Rectal smooth muscle tissue (tissue), 1 donor: ENCODE measurements around the gene DDX51.
"Not testable (repeated sequence)": the region's sequence is repeated elsewhere in the genome, so short reads cannot be mapped to it uniquely, and the experiment has no call there.

Experiments
- H3K27ac ChIP-seq: one replicate; pipeline ENCODE4 v1.7.0; 2013; ENCODE audit warnings: low read depth, low read length, inconsistent platforms
- H3K27me3 ChIP-seq: one replicate; pipeline ENCODE4 v1.7.0; 2013; ENCODE audit warnings: low read length; ENCODE audit not compliant: control insufficient read depth, insufficient read depth
- H3K36me3 ChIP-seq: one replicate; pipeline ENCODE4 v1.7.0; 2013; ENCODE audit warnings: low read length; ENCODE audit not compliant: control insufficient read depth, insufficient read depth
- H3K4me1 ChIP-seq: one replicate; pipeline ENCODE4 v1.7.0; 2013; ENCODE audit warnings: low read length; ENCODE audit not compliant: control insufficient read depth, insufficient read depth
- H3K4me3 ChIP-seq: one replicate; pipeline ENCODE4 v1.7.0; 2013; ENCODE audit warnings: low read length
- H3K9ac ChIP-seq: one replicate; pipeline ENCODE4 v1.7.0; 2013; ENCODE audit warnings: low read length

Gene DDX51

GRCh38 chr12:132152953-132153352, 8.8 kb upstream of the DDX51 start:
- H3K4me1 ChIP-seq: no peaks in the 10 kb centered on the region
- H3K36me3 ChIP-seq: peaks cover 5% of the 10 kb centered on the region

GRCh38 chr12:132152411-132152821, 8.3 kb upstream of the DDX51 start:
- no peaks in the 10 kb centered on the region for H3K36me3 ChIP-seq
- no peaks in the 10 kb centered on the region for H3K4me1 ChIP-seq
- no peak overlapping the region for H3K4me3 ChIP-seq
- H3K27ac ChIP-seq: no peak overlapping the region
- H3K9ac ChIP-seq: no peak overlapping the region
- no peaks in the 10 kb centered on the region for H3K27me3 ChIP-seq

More at GRCh38 chr12:132152953-132153352, 8.8 kb upstream of the DDX51 start:
- no peak overlapping the region for H3K27ac ChIP-seq
- no peak overlapping the region for H3K9ac ChIP-seq
- no peaks in the 10 kb centered on the region for H3K27me3 ChIP-seq
- no peak overlapping the region for H3K4me3 ChIP-seq

- Histone ChIP-seq H3K36me3 (no peaks in the 10 kb centered on the region), H3K4me3 (no peak overlapping the region), H3K27me3 (no peaks in the 10 kb centered on the region), H3K9ac (no peak overlapping the region), H3K27ac (no peak overlapping the region), H3K4me1 (no peaks in the 10 kb centered on the region)
Observed at GRCh38 chr12:132151766-132152410, 7.8 kb upstream of the DDX51 start.

GRCh38 chr12:132151145-132151765, 7.1 kb upstream of the DDX51 start:
- H3K4me1 ChIP-seq: no peaks in the 10 kb centered on the region
- no peak overlapping the region for H3K4me3 ChIP-seq
- no peak overlapping the region for H3K9ac ChIP-seq
- H3K36me3 ChIP-seq: no peaks in the 10 kb centered on the region
- no peaks in the 10 kb centered on the region for H3K27me3 ChIP-seq
- no peak overlapping the region for H3K27ac ChIP-seq

GRCh38 chr12:132150780-132151144, 6.6 kb upstream of the DDX51 start:
- Histone ChIP-seq H3K27ac (no peak overlapping the region), H3K9ac (no peak overlapping the region), H3K4me3 (no peak overlapping the region), H3K27me3 (no peaks in the 10 kb centered on the region), H3K4me1 (no peaks in the 10 kb centered on the region), H3K36me3 (no peaks in the 10 kb centered on the region)

- not testable (repeated sequence) for H3K4me3 ChIP-seq, H3K9ac ChIP-seq, H3K4me1 ChIP-seq, H3K27me3 ChIP-seq, H3K27ac ChIP-seq, H3K36me3 ChIP-seq
Observed at GRCh38 chr12:132149526-132149925, 5.4 kb upstream of the DDX51 start.

GRCh38 chr12:132148368-132149045, 4.4 kb upstream of the DDX51 start:
- Histone ChIP-seq H3K27ac (no peak overlapping the region), H3K4me3 (no peak overlapping the region), H3K36me3 (no peaks in the 10 kb centered on the region), H3K27me3 (no peaks in the 10 kb centered on the region), H3K9ac (no peak overlapping the region), H3K4me1 (peaks cover 5% of the 10 kb centered on the region)

GRCh38 chr12:132147423-132148367, 3.6 kb upstream of the DDX51 start:
- Histone ChIP-seq H3K27ac (no peak overlapping the region), H3K4me1 (peaks cover 10% of the 10 kb centered on the region)

GRCh38 chr12:132146772-132147422, 2.8 kb upstream of the DDX51 start:
- Histone ChIP-seq H3K4me1 (peaks cover 10% of the 10 kb centered on the region), H3K9ac (no peak overlapping the region), H3K36me3 (peaks cover 2% of the 10 kb centered on the region), H3K4me3 (no peak overlapping the region), H3K27me3 (no peaks in the 10 kb centered on the region), H3K27ac (no peak overlapping the region)

More at GRCh38 chr12:132147423-132148367, 3.6 kb upstream of the DDX51 start:
- H3K9ac ChIP-seq: no peak overlapping the region
- no peaks in the 10 kb centered on the region for H3K27me3 ChIP-seq
- no peaks in the 10 kb centered on the region for H3K36me3 ChIP-seq
- H3K4me3 ChIP-seq: no peak overlapping the region

- no peaks in the 10 kb centered on the region for H3K27me3 ChIP-seq
- H3K4me3 ChIP-seq: no peak overlapping the region
- no peak overlapping the region for H3K9ac ChIP-seq
- H3K4me1 ChIP-seq: peaks cover 10% of the 10 kb centered on the region
- H3K27ac ChIP-seq: no peak overlapping the region
- peaks cover 8% of the 10 kb centered on the region for H3K36me3 ChIP-seq
Observed at GRCh38 chr12:132146098-132146497, 2.0 kb upstream of the DDX51 start.

- peaks cover 14% of the 10 kb centered on the region for H3K36me3 ChIP-seq
Observed at GRCh38 chr12:132145334-132145733, 1.2 kb upstream of the DDX51 start.

GRCh38 chr12:132144810-132145168, 670 bp upstream of the DDX51 start:
- peak overlapping the region; percentile 81 for H3K27ac ChIP-seq
- H3K4me1 ChIP-seq: peaks cover 10% of the 10 kb centered on the region
- peaks cover 19% of the 10 kb centered on the region for H3K36me3 ChIP-seq
- peak overlapping the region; percentile 79 for H3K4me3 ChIP-seq
- no peaks in the 10 kb centered on the region for H3K27me3 ChIP-seq
- H3K9ac ChIP-seq: peak overlapping the region; percentile 90

More at GRCh38 chr12:132145334-132145733, 1.2 kb upstream of the DDX51 start:
- Histone ChIP-seq H3K9ac (no peak overlapping the region), H3K4me3 (peak overlapping the region; percentile 79), H3K27me3 (no peaks in the 10 kb centered on the region), H3K27ac (no peak overlapping the region), H3K4me1 (peaks cover 10% of the 10 kb centered on the region)
